Measurements from ENCODE around the gene HSPA9. TPM values are rescaled to one million over a fixed set of nuclear protein-coding genes. Genes with fewer than 3 reads are reported as not detected.

The HSPA9 gene
- polyA plus RNA-seq, 1 donor from 2014 or later, result 280 TPM

- H3K27ac ChIP-seq (ENCODE audit: low read length), result peak overlapping the region; percentile 96
- peak overlapping the region; percentile 95 for H3K9ac ChIP-seq (ENCODE audit: low read length)
- H4K20me1 ChIP-seq (ENCODE audit: insufficient read depth), result no peaks in the 10 kb centered on the region
- H3K36me3 ChIP-seq (ENCODE audit: insufficient read depth, low read length), result no peaks in the 10 kb centered on the region
- H3F3A ChIP-seq (ENCODE audit: insufficient read depth, low read length, poor library complexity, severe bottlenecking), result no peaks in the 10 kb centered on the region
- H2AFZ ChIP-seq (ENCODE audit: low read depth, low read length), result peak overlapping the region; percentile 75
- H3K79me2 ChIP-seq (replicated peaks; ENCODE audit: insufficient read depth, low read length), result peaks cover 70% of the 10 kb centered on the region
- TF ChIP-seq EZH2 (IDR thresholded peaks at IDR 0.05; ENCODE audit: borderline replicate concordance, insufficient read depth, low read length, poor library complexity, severe bottlenecking), result no peak
- TF ChIP-seq MXI1 (conservative IDR thresholded peaks at IDR 0.05; ENCODE audit: poor library complexity, severe bottlenecking), result no peak
- TF ChIP-seq SMC3 (conservative IDR thresholded peaks at IDR 0.05; ENCODE audit: poor library complexity), result no peak
- TF ChIP-seq, protein P1, sequence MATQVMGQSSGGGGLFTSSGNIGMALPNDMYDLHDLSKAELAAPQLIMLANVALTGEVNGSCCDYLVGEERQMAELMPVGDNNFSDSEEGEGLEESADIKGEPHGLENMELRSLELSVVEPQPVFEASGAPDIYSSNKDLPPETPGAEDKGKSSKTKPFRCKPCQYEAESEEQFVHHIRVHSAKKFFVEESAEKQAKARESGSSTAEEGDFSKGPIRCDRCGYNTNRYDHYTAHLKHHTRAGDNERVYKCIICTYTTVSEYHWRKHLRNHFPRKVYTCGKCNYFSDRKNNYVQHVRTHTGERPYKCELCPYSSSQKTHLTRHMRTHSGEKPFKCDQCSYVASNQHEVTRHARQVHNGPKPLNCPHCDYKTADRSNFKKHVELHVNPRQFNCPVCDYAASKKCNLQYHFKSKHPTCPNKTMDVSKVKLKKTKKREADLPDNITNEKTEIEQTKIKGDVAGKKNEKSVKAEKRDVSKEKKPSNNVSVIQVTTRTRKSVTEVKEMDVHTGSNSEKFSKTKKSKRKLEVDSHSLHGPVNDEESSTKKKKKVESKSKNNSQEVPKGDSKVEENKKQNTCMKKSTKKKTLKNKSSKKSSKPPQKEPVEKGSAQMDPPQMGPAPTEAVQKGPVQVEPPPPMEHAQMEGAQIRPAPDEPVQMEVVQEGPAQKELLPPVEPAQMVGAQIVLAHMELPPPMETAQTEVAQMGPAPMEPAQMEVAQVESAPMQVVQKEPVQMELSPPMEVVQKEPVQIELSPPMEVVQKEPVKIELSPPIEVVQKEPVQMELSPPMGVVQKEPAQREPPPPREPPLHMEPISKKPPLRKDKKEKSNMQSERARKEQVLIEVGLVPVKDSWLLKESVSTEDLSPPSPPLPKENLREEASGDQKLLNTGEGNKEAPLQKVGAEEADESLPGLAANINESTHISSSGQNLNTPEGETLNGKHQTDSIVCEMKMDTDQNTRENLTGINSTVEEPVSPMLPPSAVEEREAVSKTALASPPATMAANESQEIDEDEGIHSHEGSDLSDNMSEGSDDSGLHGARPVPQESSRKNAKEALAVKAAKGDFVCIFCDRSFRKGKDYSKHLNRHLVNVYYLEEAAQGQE (IDR thresholded peaks at IDR 0.05; ENCODE audit: borderline replicate concordance), result peak; percentile 69
- no peak for TF ChIP-seq EP300 (conservative IDR thresholded peaks at IDR 0.05; ENCODE audit: poor library complexity, severe bottlenecking)
- no peak for TF ChIP-seq TAF1 (IDR thresholded peaks at IDR 0.05; ENCODE audit: low read depth)
- no peak for TF ChIP-seq CTCF (IDR thresholded peaks at IDR 0.05; ENCODE audit: poor library complexity, severe bottlenecking)
- TF ChIP-seq POLR2AphosphoS5 (IDR thresholded peaks at IDR 0.05), result no peak
- no peak for TF ChIP-seq RAD21 (conservative IDR thresholded peaks at IDR 0.05)
- H3K4me2 ChIP-seq (ENCODE audit: low read length), result peak overlapping the region; percentile 95
- no peaks in the 10 kb centered on the region for H3K27me3 ChIP-seq (ENCODE audit: insufficient read depth, low read depth, low read length)
- no peaks in the 10 kb centered on the region for H3K9me2 ChIP-seq (ENCODE audit: insufficient read depth, low read length)
- H3K4me3 ChIP-seq (ENCODE audit: low read length), result peak overlapping the region; percentile 87
- H3K9me3 ChIP-seq (ENCODE audit: low read length), result no peaks in the 10 kb centered on the region
These were observed 32.8 kb downstream of the HSPA9 start for GRCh38 chr5:138542180-138542955.

- H3K27me3 ChIP-seq (ENCODE audit: insufficient read depth, low read depth, low read length), result no peaks in the 10 kb centered on the region
- H3K4me2 ChIP-seq (ENCODE audit: low read length), result peak overlapping the region; percentile 95
- no peaks in the 10 kb centered on the region for H3K9me3 ChIP-seq (ENCODE audit: low read length)
- H3K9ac ChIP-seq (ENCODE audit: low read length), result peak overlapping the region; percentile 95
- no peaks in the 10 kb centered on the region for H3F3A ChIP-seq (ENCODE audit: insufficient read depth, low read length, poor library complexity, severe bottlenecking)
- no peaks in the 10 kb centered on the region for H4K20me1 ChIP-seq (ENCODE audit: insufficient read depth)
- TF ChIP-seq MXI1 (conservative IDR thresholded peaks at IDR 0.05; ENCODE audit: poor library complexity, severe bottlenecking), result no peak
- no peak for TF ChIP-seq RAD21 (conservative IDR thresholded peaks at IDR 0.05)
- no peak for TF ChIP-seq CTCF (IDR thresholded peaks at IDR 0.05; ENCODE audit: poor library complexity, severe bottlenecking)
- TF ChIP-seq TAF1 (IDR thresholded peaks at IDR 0.05; ENCODE audit: low read depth), result no peak
- TF ChIP-seq, protein P1 (IDR thresholded peaks at IDR 0.05; ENCODE audit: borderline replicate concordance), result no peak
- no peak for TF ChIP-seq EP300 (conservative IDR thresholded peaks at IDR 0.05; ENCODE audit: poor library complexity, severe bottlenecking)
- TF ChIP-seq POLR2AphosphoS5 (IDR thresholded peaks at IDR 0.05), result no peak
- TF ChIP-seq EZH2 (IDR thresholded peaks at IDR 0.05; ENCODE audit: borderline replicate concordance, insufficient read depth, low read length, poor library complexity, severe bottlenecking), result no peak
- TF ChIP-seq SMC3 (conservative IDR thresholded peaks at IDR 0.05; ENCODE audit: poor library complexity), result no peak
- peaks cover 68% of the 10 kb centered on the region for H3K79me2 ChIP-seq (replicated peaks; ENCODE audit: insufficient read depth, low read length)
- H3K27ac ChIP-seq (ENCODE audit: low read length), result peak overlapping the region; percentile 96
- H3K4me3 ChIP-seq (ENCODE audit: low read length), result peak overlapping the region; percentile 87
- H3K36me3 ChIP-seq (ENCODE audit: insufficient read depth, low read length), result no peaks in the 10 kb centered on the region
- no peaks in the 10 kb centered on the region for H3K9me2 ChIP-seq (ENCODE audit: insufficient read depth, low read length)
- H2AFZ ChIP-seq (ENCODE audit: low read depth, low read length), result no peak overlapping the region
These were observed 33.6 kb downstream of the HSPA9 start for GRCh38 chr5:138541511-138542179.

All from neural cell (in vitro differentiated cells).